GM23338 (cell line): ENCODE results near the gene BCAM. TPM values are rescaled to one million over a fixed set of nuclear protein-coding genes. Genes with fewer than 3 reads are reported as not detected.

Experiments used
- ATAC-seq: fragments of 200-7000 bp; cut with Tn5 transposase; 3 replicates; pipeline ENCODE4 v1.9.1; 2020
- DNase-seq: peaks from one replicate; pipeline ENCODE4 v3.0.0-alpha.2; 2015; ENCODE audit warnings: low spot score
- H2AFZ ChIP-seq: fragments of 200-600 bp; sonication (generic); 2 replicates; pipeline ENCODE4 v1.8.0; 2016; ENCODE audit warnings: antibody characterized with exemption, mild to moderate bottlenecking, moderate library complexity
- H3F3A ChIP-seq: fragments of 200-600 bp; sonication (generic); replicated peaks from 2 replicates; pipeline ENCODE4 v1.8.0; 2017; ENCODE audit warnings: antibody characterized with exemption, mixed run types, low read depth
- H3K27ac ChIP-seq: fragments of 200-600 bp; sonication (generic); 2 replicates; pipeline ENCODE4 v1.6.1; 2016; ENCODE audit warnings: low read depth
- H3K27me3 ChIP-seq: fragments of 200-600 bp; sonication (generic); 2 replicates; pipeline ENCODE4 v1.8.0; 2016; ENCODE audit warnings: mild to moderate bottlenecking, mixed run types, moderate library complexity; ENCODE audit not compliant: insufficient read depth
- H3K36me3 ChIP-seq: fragments of 200-600 bp; sonication (generic); 2 replicates; pipeline ENCODE4 v1.8.0; 2016; ENCODE audit warnings: mild to moderate bottlenecking; ENCODE audit not compliant: insufficient read depth
- H3K4me1 ChIP-seq: fragments of 200-600 bp; sonication (generic); 2 replicates; pipeline ENCODE4 v1.8.0; 2016; ENCODE audit warnings: mild to moderate bottlenecking, moderate library complexity; ENCODE audit not compliant: insufficient read depth
- H3K4me2 ChIP-seq: fragments of 200-600 bp; sonication (generic); 2 replicates; pipeline ENCODE4 v1.7.1; 2017; ENCODE audit warnings: mixed run types
- H3K4me3 ChIP-seq: fragments of 200-600 bp; sonication (generic); 2 replicates; pipeline ENCODE4 v1.6.1; 2016; ENCODE audit warnings: mixed run types
- H3K79me2 ChIP-seq: fragments of 200-600 bp; sonication (generic); replicated peaks from 2 replicates; pipeline ENCODE4 v1.8.0; 2017; ENCODE audit warnings: mild to moderate bottlenecking; ENCODE audit not compliant: insufficient read depth
- H3K9me2 ChIP-seq: fragments of 200-600 bp; sonication (generic); 2 replicates; pipeline ENCODE4 v1.8.0; 2017; ENCODE audit not compliant: insufficient read depth
- H4K20me1 ChIP-seq: fragments of 200-600 bp; sonication (generic); replicated peaks from 2 replicates; pipeline ENCODE4 v1.8.0; 2017; ENCODE audit warnings: mild to moderate bottlenecking; ENCODE audit not compliant: insufficient read depth
- H3K27ac Mint-ChIP-seq: 2 replicates; pipeline ENCODE4 v1.8.0; 2020; ENCODE audit warnings: inconsistent platforms, mild to moderate bottlenecking, moderate library complexity, mixed read lengths
- H3K27me3 Mint-ChIP-seq: 3 replicates; pipeline ENCODE4 v1.8.0; 2022; ENCODE audit warnings: low read depth, mild to moderate bottlenecking, moderate library complexity, mixed read lengths, inconsistent platforms; ENCODE audit not compliant: insufficient read depth, poor library complexity
- H3K36me3 Mint-ChIP-seq: 3 replicates; pipeline ENCODE4 v1.8.0; 2021; ENCODE audit warnings: low read depth, mild to moderate bottlenecking, inconsistent platforms, moderate library complexity, mixed read lengths
- H3K4me1 Mint-ChIP-seq: 3 replicates; pipeline ENCODE4 v1.8.0; 2020; ENCODE audit warnings: mild to moderate bottlenecking, inconsistent platforms, mixed read lengths
- H3K4me3 Mint-ChIP-seq: 3 replicates; pipeline ENCODE4 v1.8.0; 2021; ENCODE audit warnings: moderate library complexity, mild to moderate bottlenecking, inconsistent platforms, mixed read lengths
- H3K9me3 Mint-ChIP-seq: 3 replicates; pipeline ENCODE4 v1.8.0; 2020; ENCODE audit warnings: moderate library complexity, mild to moderate bottlenecking, inconsistent platforms, mixed read lengths
- CREB1 ChIP-seq: fragments of 250-450 bp; sonication (Bioruptor Pico); IDR thresholded peaks from 2 replicates; pipeline ENCODE4 v1.5.0; 2020; ENCODE audit warnings: low read depth, mild to moderate bottlenecking, moderate library complexity
- ETS1 ChIP-seq: IDR thresholded peaks from 2 replicates; pipeline ENCODE4 v1.6.1; 2016; ENCODE audit warnings: antibody characterized with exemption
- EZH2 ChIP-seq: fragments of 200-600 bp; sonication (generic); IDR thresholded peaks from one replicate; pipeline ENCODE4 v1.8.0; 2017; ENCODE audit warnings: antibody characterized with exemption, mild to moderate bottlenecking, low read depth; ENCODE audit not compliant: unreplicated experiment
- EZH2phosphoT487 ChIP-seq: fragments of 200-600 bp; sonication (generic); IDR thresholded peaks from one replicate; pipeline ENCODE4 v1.8.1; 2018; ENCODE audit warnings: antibody characterized with exemption; ENCODE audit not compliant: unreplicated experiment
- JUNB ChIP-seq: IDR thresholded peaks from one replicate; pipeline ENCODE4 v1.6.1; 2016; ENCODE audit warnings: antibody characterized with exemption; ENCODE audit not compliant: unreplicated experiment
- NANOG ChIP-seq: IDR thresholded peaks from 2 replicates; pipeline ENCODE4 v1.6.1; 2016; ENCODE audit warnings: antibody characterized with exemption, borderline replicate concordance
- REST ChIP-seq: IDR thresholded peaks from one replicate; pipeline ENCODE4 v1.6.1; 2018; ENCODE audit warnings: antibody characterized with exemption; ENCODE audit not compliant: unreplicated experiment
- ZNF114 ChIP-seq: fragments of 250-450 bp; sonication (Bioruptor Pico); IDR thresholded peaks from 2 replicates; pipeline ENCODE4 v1.5.0; 2020; ENCODE audit warnings: mild to moderate bottlenecking, moderate library complexity
- polyA plus RNA-seq: library from polyadenylated mRNA; unstranded; fragments of >200 nt; fragmentation: Nextera tagmentation; extraction: Ambion mirVana; gene quantifications from 2 replicates; pipeline ENCODE4 v1.2.1, GENCODE V29; 2016
- total RNA-seq: library from RNA; depleted of rRNA; stranded (reverse); fragments of >200 nt; shearing (Covaris generic); gene quantifications from 2 replicates; pipeline ENCODE4 v1.2.3, GENCODE V29; 2014

BCAM gene
- total and polyA plus RNA-seq, 2 experiments from 2014 or later = 33.3 to 100 TPM

- peak overlapping the region; percentile 81 for H3K4me3 Mint-ChIP-seq
Measured at GRCh38 chr19:44810234-44811121, 1.6 kb downstream of the BCAM start.

More at GRCh38 chr19:44810234-44811121, 1.6 kb downstream of the BCAM start:
- Histone ChIP-seq H3F3A (0 out of 2 replicates have a peak, but pooled peaks cover 6% of the 10 kb centered on the region), H2AFZ (no peak overlapping the region), H3K79me2 (no peaks in the 10 kb centered on the region), H3K27me3 (peaks cover 26% of the 10 kb centered on the region), H3K27ac (no peak overlapping the region), H3K36me3 (no peaks in the 10 kb centered on the region), H3K4me2 (peak overlapping the region; percentile 99), H3K4me1 (peaks cover 34% of the 10 kb centered on the region), H3K9me2 (no peaks in the 10 kb centered on the region), H3K4me3 (peak overlapping the region; percentile 85), H4K20me1 (peaks cover 12% of the 10 kb centered on the region)
- TF ChIP-seq CREB1 (CRISPR knock-in tag) (no peak), JUNB (no peak), NANOG (no peak), EZH2phosphoT487 (no peak), ZNF114 (CRISPR knock-in tag) (no peak), REST (no peak), EZH2 (no peak), ETS1 (no peak)
- Mint-ChIP-seq H3K27ac (no peak overlapping the region; the same call in 1 of the 2 replicates), H3K9me3 (no peaks in the 10 kb centered on the region; the same call in 1 of the 3 replicates), H3K27me3 (peaks cover 25% of the 10 kb centered on the region), H3K4me1 (peaks cover 44% of the 10 kb centered on the region), H3K36me3 (peaks cover 32% of the 10 kb centered on the region)
- ATAC-seq = no peak
- DNase-seq = no peak
